MM.1S (cell line): ENCODE data around the gene KCNMA1.
A peak's percentile ranks its signal among the peaks of the same experiment; 100 is the strongest.

Experiments
- DNase-seq: peaks from one replicate; pipeline ENCODE4 v3.0.0-alpha.2; 2015
- H2AFZ ChIP-seq: fragments of 300-600 bp; sonication (generic); 2 replicates; pipeline ENCODE4 v1.6.0; 2016; ENCODE audit warnings: antibody characterized with exemption, low read length
- H3F3A ChIP-seq: fragments of 300-600 bp; sonication (generic); 2 replicates; pipeline ENCODE4 v1.6.1; 2016; ENCODE audit warnings: mild to moderate bottlenecking, antibody characterized with exemption, low read length, moderate library complexity, mixed read lengths; ENCODE audit not compliant: insufficient read depth
- H3K27ac ChIP-seq: fragments of 300-600 bp; sonication (generic); 2 replicates; pipeline ENCODE4 v1.5.1; 2016; ENCODE audit warnings: mild to moderate bottlenecking, low read length
- H3K27me3 ChIP-seq: fragments of 300-600 bp; sonication (generic); replicated peaks from 2 replicates; pipeline ENCODE4 v1.6.0; 2016; ENCODE audit warnings: low read length; ENCODE audit not compliant: insufficient read depth
- H3K36me3 ChIP-seq: fragments of 300-600 bp; sonication (generic); replicated peaks from 2 replicates; pipeline ENCODE4 v1.6.1; 2016; ENCODE audit warnings: mild to moderate bottlenecking, low read length, mixed read lengths; ENCODE audit not compliant: insufficient read depth
- H3K4me1 ChIP-seq: fragments of 300-600 bp; sonication (generic); 2 replicates; pipeline ENCODE4 v1.6.1; 2016; ENCODE audit warnings: low read length, mixed read lengths
- H3K4me2 ChIP-seq: fragments of 300-600 bp; sonication (generic); 2 replicates; pipeline ENCODE4 v1.6.0; 2016; ENCODE audit warnings: low read depth, low read length
- H3K4me3 ChIP-seq: fragments of 300-600 bp; sonication (generic); 2 replicates; pipeline ENCODE4 v1.5.1; 2016; ENCODE audit warnings: low read length, mixed read lengths
- H3K79me2 ChIP-seq: fragments of 300-600 bp; sonication (generic); 2 replicates; pipeline ENCODE4 v1.6.1; 2016; ENCODE audit warnings: mixed run types, low read length, mixed read lengths
- H3K9ac ChIP-seq: fragments of 300-600 bp; sonication (generic); 2 replicates; pipeline ENCODE4 v1.6.1; 2016; ENCODE audit warnings: low read length, mixed read lengths
- H3K9me2 ChIP-seq: fragments of 300-600 bp; sonication (generic); replicated peaks from 2 replicates; pipeline ENCODE4 v1.6.1; 2016; ENCODE audit warnings: mild to moderate bottlenecking, low read length, mixed read lengths; ENCODE audit not compliant: insufficient read depth
- H3K9me3 ChIP-seq: fragments of 300-600 bp; sonication (generic); replicated peaks from 2 replicates; pipeline ENCODE4 v1.6.1; 2016; ENCODE audit warnings: mild to moderate bottlenecking, low read length, mixed read lengths; ENCODE audit not compliant: insufficient read depth
- H4K20me1 ChIP-seq: fragments of 300-600 bp; sonication (generic); 2 replicates; pipeline ENCODE4 v1.6.1; 2016; ENCODE audit warnings: mild to moderate bottlenecking, low read length, moderate library complexity, mixed read lengths; ENCODE audit not compliant: insufficient read depth
- EZH2 ChIP-seq: fragments of 300-600 bp; sonication (generic); optimal IDR thresholded peaks from 2 replicates; pipeline ENCODE3; 2017; ENCODE audit warnings: low read depth, mild to moderate bottlenecking, antibody characterized with exemption, low read length, mixed read lengths
- EZH2phosphoT487 ChIP-seq: fragments of 300-600 bp; sonication (generic); IDR thresholded peaks from 2 replicates; pipeline ENCODE4 v1.6.1; 2018; ENCODE audit warnings: antibody characterized with exemption, low read length
- TF ChIP-seq, protein P1 (sequence below): fragments of 300-600 bp; sonication (generic); IDR thresholded peaks from 2 replicates; pipeline ENCODE4 v1.5.1; 2016; ENCODE audit warnings: antibody characterized with exemption, low read length, mixed read lengths

The KCNMA1 gene

DNA sequence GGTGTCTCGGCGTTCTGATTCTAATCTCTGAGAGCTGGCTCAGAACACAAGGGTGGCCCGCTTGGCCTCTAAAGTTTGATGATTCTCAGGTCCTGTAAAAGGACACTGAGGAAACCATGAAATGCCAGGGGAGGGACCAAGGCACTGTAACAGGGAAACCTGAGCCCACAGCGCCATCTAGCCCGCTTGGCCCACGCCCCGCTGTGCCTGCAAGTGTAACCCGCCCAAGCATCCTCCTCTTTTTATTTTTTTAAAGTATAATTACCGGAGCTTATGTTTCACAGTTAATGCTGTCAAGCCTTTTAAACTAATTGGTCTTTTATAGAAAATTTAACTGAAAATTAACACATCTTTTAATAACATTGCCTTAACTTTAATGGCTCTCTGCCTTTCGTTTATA lies 734.7 kb downstream of the KCNMA1 start:
- Histone ChIP-seq H4K20me1 (no peaks in the 10 kb centered on the region), H3K9me2 (no peaks in the 10 kb centered on the region), H3K4me3 (no peak overlapping the region), H3K9ac (no peak overlapping the region), H3K9me3 (no peaks in the 10 kb centered on the region), H3K36me3 (no peaks in the 10 kb centered on the region), H3K79me2 (no peaks in the 10 kb centered on the region), H3F3A (no peaks in the 10 kb centered on the region), H3K27me3 (no peaks in the 10 kb centered on the region), H3K27ac (no peak overlapping the region), H3K4me1 (no peaks in the 10 kb centered on the region), H2AFZ (no peak overlapping the region), H3K4me2 (no peak overlapping the region)
- TF ChIP-seq EZH2phosphoT487 (no peak), EZH2 (no peak)
- TF ChIP-seq, protein P1, sequence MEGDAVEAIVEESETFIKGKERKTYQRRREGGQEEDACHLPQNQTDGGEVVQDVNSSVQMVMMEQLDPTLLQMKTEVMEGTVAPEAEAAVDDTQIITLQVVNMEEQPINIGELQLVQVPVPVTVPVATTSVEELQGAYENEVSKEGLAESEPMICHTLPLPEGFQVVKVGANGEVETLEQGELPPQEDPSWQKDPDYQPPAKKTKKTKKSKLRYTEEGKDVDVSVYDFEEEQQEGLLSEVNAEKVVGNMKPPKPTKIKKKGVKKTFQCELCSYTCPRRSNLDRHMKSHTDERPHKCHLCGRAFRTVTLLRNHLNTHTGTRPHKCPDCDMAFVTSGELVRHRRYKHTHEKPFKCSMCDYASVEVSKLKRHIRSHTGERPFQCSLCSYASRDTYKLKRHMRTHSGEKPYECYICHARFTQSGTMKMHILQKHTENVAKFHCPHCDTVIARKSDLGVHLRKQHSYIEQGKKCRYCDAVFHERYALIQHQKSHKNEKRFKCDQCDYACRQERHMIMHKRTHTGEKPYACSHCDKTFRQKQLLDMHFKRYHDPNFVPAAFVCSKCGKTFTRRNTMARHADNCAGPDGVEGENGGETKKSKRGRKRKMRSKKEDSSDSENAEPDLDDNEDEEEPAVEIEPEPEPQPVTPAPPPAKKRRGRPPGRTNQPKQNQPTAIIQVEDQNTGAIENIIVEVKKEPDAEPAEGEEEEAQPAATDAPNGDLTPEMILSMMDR, result peak; percentile 7; the same call in 1 of the 2 replicates
- no peak for DNase-seq

DNA sequence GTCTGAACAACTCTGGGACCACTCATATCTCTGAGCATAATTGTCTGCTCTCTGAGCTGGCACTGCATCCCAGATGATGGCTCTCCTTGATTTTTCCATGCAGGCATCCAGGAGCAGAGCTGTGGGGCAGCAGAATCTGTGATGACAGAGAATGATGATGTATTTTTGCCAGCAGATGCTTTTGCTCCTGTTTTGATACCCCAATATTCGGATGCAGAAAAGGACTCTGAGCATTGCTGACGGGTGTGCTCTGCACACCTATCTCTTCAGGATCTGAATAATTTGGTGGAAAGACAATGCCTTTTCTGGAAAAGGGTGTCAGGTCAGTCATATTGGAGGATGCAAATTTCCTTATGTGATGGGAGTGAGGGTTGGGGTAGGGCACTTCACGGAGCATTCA lies 735.9 kb downstream of the KCNMA1 start:
- Histone ChIP-seq H3K4me3 (no peak overlapping the region), H3K79me2 (no peaks in the 10 kb centered on the region), H3F3A (no peaks in the 10 kb centered on the region), H3K4me1 (no peaks in the 10 kb centered on the region), H3K27ac (no peak overlapping the region), H4K20me1 (no peaks in the 10 kb centered on the region), H3K27me3 (no peaks in the 10 kb centered on the region), H3K9ac (no peak overlapping the region), H2AFZ (no peak overlapping the region), H3K4me2 (no peak overlapping the region), H3K9me3 (no peaks in the 10 kb centered on the region), H3K36me3 (no peaks in the 10 kb centered on the region), H3K9me2 (no peaks in the 10 kb centered on the region)
- TF ChIP-seq EZH2phosphoT487 (no peak), EZH2 (no peak)
- TF ChIP-seq, protein P1, result no peak
- no peak for DNase-seq

DNA sequence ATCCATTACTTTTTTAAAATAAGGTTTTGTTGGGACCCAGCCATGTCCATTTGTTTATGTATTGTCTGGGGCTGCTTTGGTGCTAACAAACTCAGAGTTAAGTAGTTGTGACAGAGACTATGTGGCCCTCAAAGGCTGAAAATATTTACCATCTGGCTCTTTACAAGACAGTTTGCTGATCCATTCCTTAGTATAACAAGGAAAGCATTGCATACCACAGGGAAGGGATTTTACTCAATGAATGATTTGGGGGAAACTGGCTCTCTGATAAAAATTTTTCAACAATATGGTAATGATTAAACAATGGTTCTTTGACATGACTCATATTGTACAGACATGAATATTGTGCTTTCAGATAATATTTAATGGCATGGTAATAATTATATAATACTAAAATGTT lies 738.1 kb downstream of the KCNMA1 start:
- H3K79me2 ChIP-seq, result no peaks in the 10 kb centered on the region
- H3K36me3 ChIP-seq, result no peaks in the 10 kb centered on the region
- H3K4me3 ChIP-seq, result no peak overlapping the region
- no peaks in the 10 kb centered on the region for H3F3A ChIP-seq
- no peaks in the 10 kb centered on the region for H3K9me2 ChIP-seq
- H3K4me2 ChIP-seq, result no peak overlapping the region
- no peaks in the 10 kb centered on the region for H3K9me3 ChIP-seq
- no peak overlapping the region for H3K27ac ChIP-seq
- H2AFZ ChIP-seq, result no peak overlapping the region
- TF ChIP-seq, protein P1, result no peak
- no peak for TF ChIP-seq EZH2
- TF ChIP-seq EZH2phosphoT487, result no peak
- H4K20me1 ChIP-seq, result no peaks in the 10 kb centered on the region
- DNase-seq, result no peak
- no peak overlapping the region for H3K9ac ChIP-seq
- no peaks in the 10 kb centered on the region for H3K27me3 ChIP-seq
- no peaks in the 10 kb centered on the region for H3K4me1 ChIP-seq
